NT2/D1 (cell line): Measurements from ENCODE around the gene TTBK2.

ENCODE experiments used
- SUZ12 ChIP-seq: IDR thresholded peaks from 2 replicates; pipeline ENCODE4 v1.6.1; 2011; ENCODE audit not compliant: insufficient read length, insufficient read depth; ENCODE audit errors: extremely low read depth
- ZNF274 ChIP-seq: IDR thresholded peaks from 2 replicates; pipeline ENCODE4 v1.6.1; 2011; ENCODE audit warnings: mild to moderate bottlenecking, low read depth, low read length

DNA sequence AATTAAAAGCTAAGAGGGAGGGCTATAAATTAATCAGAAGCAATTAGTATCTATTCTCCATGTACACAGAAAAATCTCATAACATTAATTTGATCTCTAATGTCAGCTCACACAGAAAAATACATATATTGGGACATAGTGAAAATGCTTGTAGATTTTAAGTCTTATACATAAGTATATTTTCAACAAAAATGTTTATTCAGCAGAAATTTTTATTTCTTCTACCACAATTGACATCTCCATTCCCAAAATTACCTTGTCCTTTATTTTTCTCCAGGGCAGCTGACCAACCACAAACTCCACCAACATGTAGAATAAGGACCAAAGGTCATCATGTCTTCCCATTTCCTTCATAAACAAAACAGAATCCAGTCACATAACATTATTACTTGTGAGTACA, 109.1 kb downstream of the TTBK2 start:
- TF ChIP-seq ZNF274: no peak
- TF ChIP-seq SUZ12: no peak
